ENCODE measurements around the gene NEURL1.
A peak's percentile ranks its signal among the peaks of the same experiment; 100 is the strongest.

The NEURL1 gene

DNA sequence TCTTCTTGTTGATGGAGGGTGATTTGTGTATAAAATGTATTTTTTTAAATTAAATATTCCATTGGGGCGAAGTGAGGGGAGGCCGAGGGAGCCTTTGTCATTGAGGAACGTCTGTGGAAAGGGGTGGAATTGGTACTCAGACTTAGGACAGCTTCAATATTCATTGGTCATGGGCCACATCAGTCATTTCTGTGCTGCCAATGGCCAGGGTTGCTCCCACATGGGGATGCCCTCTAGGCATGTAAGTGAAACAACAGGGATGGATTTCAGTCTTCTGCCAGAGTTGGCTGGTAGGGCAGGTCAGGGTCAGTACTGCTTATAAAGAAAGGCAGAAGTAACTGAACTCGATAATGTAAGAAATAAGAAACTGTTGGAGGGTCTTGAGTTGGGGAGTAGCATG lies 47.2 kb downstream of the NEURL1 start:
- peak in 1 of 2 experiments; percentile 49 for DNase-seq (ENCODE audit: low read depth in 1 of 2, low spot score in 1 of 2)
- in situ Hi-C loops (cut with HindIII; ENCODE audit: low pct_unique_long_range_greater_than_20kb, low sequenced_read_pairs) = no loop called here
- TF ChIP-seq JUND (IDR thresholded peaks at IDR 0.05; ENCODE audit: low read depth) = no peak

DNA sequence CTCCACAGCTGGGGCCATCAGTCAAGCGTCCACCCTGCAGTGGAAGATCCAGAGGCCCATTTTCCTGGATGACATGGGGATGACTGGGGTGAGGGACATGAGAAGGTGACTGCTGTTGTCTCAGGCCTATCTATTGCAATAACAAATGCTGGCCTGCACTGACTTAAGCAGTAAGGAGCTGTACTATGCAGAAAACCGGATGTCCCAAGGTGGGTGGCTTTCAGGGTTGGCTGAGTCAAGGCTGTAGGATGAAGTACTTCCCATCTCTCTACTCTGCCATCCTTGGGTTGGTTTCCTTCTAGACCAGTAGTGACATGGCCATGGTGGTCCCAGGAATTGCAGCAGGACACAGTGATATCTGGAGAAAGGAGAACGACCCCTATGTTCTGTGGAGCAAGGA lies 48.1 kb downstream of the NEURL1 start:
- in situ Hi-C loops (cut with HindIII; ENCODE audit: low pct_unique_long_range_greater_than_20kb, low sequenced_read_pairs) = no loop called here
- no peak for TF ChIP-seq JUND (IDR thresholded peaks at IDR 0.05; ENCODE audit: low read depth)

GRCh38 chr10:103542764-103543616 lies 49.5 kb downstream of the NEURL1 start:
- in situ Hi-C loops (cut with HindIII; ENCODE audit: low pct_unique_long_range_greater_than_20kb, low sequenced_read_pairs) = no loop called here
- DNase-seq (ENCODE audit: low read depth in 1 of 2, low spot score in 1 of 2) = peak in 1 of 2 experiments; percentile 19
- TF ChIP-seq JUND (IDR thresholded peaks at IDR 0.05; ENCODE audit: low read depth) = no peak

More for the DNA sequence above, 48.1 kb downstream of the NEURL1 start:
- DNase-seq (ENCODE audit: low read depth in 1 of 2, low spot score in 1 of 2) = no peak

- DNase-seq (ENCODE audit: low read depth in 1 of 2, low spot score in 1 of 2) = no peak
- in situ Hi-C loops (cut with HindIII; ENCODE audit: low pct_unique_long_range_greater_than_20kb, low sequenced_read_pairs) = no loop called here
- TF ChIP-seq JUND (IDR thresholded peaks at IDR 0.05; ENCODE audit: low read depth) = no peak
Observed at GRCh38 chr10:103543617-103544525, 50.4 kb downstream of the NEURL1 start.

DNA sequence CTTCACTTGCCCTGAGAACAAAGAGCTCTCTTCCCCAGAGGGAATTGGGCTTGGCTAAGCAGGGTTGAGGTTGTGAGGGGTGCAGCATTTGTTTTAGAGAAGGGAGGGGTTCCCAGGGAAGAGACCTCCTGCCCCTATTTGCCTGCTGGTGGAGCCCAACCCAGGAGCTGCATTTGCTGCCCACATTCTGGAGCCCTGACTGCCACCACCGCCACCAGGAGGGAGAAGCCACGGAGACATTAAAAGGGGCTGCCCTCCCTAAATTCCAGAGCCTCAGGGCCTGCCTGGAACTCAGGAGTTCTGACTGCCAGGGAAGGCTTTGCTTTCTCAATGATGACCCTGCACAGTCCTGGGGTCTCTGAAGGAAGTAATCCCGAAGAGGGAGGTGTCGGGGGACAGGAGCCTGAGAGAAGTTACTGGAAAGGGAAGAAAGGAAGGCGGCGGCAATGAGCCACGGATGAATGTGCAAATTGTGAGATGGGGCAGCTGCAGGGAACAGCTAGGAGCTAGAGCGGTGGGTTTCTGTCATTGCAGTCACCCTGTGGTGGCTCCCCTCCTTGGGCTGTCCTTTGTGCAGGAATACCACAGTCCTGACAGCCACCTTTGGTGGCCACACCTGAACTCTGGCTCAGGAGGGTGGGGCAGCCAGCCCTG lies 51.3 kb downstream of the NEURL1 start:
- in situ Hi-C loops (cut with HindIII; ENCODE audit: low pct_unique_long_range_greater_than_20kb, low sequenced_read_pairs) = no loop called here
- TF ChIP-seq JUND (IDR thresholded peaks at IDR 0.05; ENCODE audit: low read depth) = no peak
- DNase-seq (ENCODE audit: low read depth in 1 of 2, low spot score in 1 of 2) = no peak

DNA sequence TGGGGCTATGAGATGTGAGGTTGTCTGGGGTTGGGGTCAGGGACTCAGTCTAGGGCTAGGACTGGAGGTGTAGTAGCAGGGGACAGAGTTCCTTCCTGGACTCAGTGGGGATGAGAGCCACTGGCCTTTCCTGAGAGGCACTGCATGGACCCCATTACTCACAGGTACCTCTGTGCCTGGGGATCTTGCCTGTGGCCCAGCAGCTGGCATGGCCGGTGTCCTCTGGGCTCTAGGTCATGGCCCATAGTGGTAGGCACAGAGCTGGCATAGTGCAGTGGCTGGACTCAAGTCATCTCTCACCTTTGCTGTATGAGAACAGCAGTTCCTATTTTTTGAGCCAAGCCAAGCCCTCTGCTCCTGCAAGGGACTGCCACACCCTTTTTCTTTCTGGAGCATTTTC lies 51.9 kb downstream of the NEURL1 start:
- in situ Hi-C loops (cut with HindIII; ENCODE audit: low pct_unique_long_range_greater_than_20kb, low sequenced_read_pairs) = no loop called here
- DNase-seq (ENCODE audit: low read depth in 1 of 2, low spot score in 1 of 2) = no peak
- TF ChIP-seq JUND (IDR thresholded peaks at IDR 0.05; ENCODE audit: low read depth) = no peak

GRCh38 chr10:103545771-103546281 lies 52.3 kb downstream of the NEURL1 start:
- no peak for DNase-seq (ENCODE audit: low read depth in 1 of 2, low spot score in 1 of 2)
- in situ Hi-C loops (cut with HindIII; ENCODE audit: low pct_unique_long_range_greater_than_20kb, low sequenced_read_pairs) = no loop called here
- no peak for TF ChIP-seq JUND (IDR thresholded peaks at IDR 0.05; ENCODE audit: low read depth)

DNA sequence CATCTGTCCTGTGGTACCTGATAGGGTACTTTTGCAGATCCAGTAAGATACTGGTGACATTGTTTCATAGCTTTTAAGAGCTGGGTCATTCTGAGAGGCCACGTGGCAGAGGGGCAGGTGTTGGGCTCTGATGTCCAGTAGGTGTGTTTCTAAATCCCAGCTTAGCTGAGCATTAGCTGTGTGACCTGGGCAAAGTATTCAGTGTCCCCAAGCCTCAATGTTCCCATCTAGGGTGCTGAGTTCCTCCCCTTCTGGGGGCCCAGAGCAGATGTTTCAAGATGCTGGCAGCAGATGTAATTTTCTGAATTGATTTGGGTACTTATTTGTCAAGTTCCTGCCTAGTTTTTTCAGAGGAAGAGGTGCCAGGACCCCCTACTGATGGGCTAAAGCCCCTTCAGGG lies 52.9 kb downstream of the NEURL1 start:
- in situ Hi-C loops (cut with HindIII; ENCODE audit: low pct_unique_long_range_greater_than_20kb, low sequenced_read_pairs) = no loop called here
- DNase-seq (ENCODE audit: low read depth in 1 of 2, low spot score in 1 of 2) = no peak
- TF ChIP-seq JUND (IDR thresholded peaks at IDR 0.05; ENCODE audit: low read depth) = no peak

DNA sequence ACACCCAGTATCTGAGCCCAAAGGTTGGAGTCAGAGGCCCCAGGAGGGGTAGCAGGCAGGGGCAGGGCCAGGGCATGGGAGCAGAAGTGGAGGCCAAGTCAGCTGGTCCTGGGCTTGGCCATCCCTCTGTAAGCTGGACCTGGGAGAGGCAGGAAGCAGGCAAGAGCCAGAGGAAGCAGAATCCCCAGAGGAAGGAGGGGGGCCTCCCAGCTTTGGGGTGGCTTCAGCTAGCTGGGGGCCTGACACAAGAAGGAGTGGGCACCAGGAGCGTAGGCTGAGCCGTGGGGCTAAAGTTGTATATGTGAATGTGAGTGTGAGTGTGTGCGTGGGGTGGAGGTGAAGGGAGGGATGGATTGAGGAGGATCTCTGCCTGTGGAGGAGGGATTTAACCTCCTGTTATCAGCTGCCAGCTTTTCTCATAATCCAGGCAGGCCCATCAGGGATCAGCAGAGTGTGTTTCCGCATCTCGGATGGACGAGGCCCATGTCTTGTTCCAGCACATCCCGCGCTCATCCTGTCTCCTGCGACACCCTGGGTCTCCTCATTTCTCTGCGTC lies 54.0 kb downstream of the NEURL1 start:
- in situ Hi-C loops (cut with HindIII; ENCODE audit: low pct_unique_long_range_greater_than_20kb, low sequenced_read_pairs) = no loop called here
- no peak for TF ChIP-seq JUND (IDR thresholded peaks at IDR 0.05; ENCODE audit: low read depth)
- no peak for DNase-seq (ENCODE audit: low read depth in 1 of 2, low spot score in 1 of 2)

- in situ Hi-C loops (cut with HindIII; ENCODE audit: low pct_unique_long_range_greater_than_20kb, low sequenced_read_pairs) = no loop called here
Observed at GRCh38 chr10:103548006-103548405, 54.5 kb downstream of the NEURL1 start.

DNA sequence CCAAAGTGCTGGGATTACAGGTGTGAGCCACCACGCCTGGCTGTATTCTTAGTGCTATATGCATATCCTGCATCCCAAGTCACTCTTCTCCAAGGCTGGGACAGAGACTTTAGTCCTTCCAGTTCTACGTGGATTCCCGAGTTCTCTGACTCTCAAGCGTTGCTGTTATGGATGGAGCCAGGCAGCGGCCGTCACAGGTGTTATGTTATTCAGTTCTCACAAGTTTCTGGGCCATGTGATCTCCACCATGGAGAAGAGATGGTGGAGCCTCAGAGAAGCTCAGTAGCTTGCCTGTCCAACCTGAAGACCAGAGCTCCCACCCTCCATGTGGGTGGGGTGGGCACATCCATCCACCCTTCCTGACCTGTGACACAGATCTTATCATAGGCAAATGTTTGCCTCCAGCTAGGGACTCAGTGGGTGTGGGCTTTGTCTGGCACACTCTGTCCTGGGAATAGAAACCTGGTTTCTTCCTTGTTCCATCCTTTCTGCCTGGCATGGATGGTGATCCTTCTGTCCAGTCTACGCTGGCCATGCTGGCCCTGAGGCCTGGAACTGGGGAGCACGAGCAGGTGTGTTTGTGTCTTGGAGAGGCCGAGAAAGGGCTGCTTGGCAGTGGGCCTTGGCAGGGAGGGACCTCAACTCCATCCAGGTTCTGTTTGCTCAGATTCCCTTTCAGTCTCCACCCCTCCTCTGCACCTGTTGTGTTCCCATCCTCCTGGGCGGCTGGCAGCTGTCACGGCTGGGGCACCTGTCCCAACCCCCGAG lies 55.3 kb downstream of the NEURL1 start:
- no peak for TF ChIP-seq JUND (IDR thresholded peaks at IDR 0.05; ENCODE audit: low read depth)
- in situ Hi-C loops (cut with HindIII; ENCODE audit: low pct_unique_long_range_greater_than_20kb, low sequenced_read_pairs) = no loop called here
- DNase-seq (ENCODE audit: low read depth in 1 of 2, low spot score in 1 of 2) = no peak

More at GRCh38 chr10:103548006-103548405, 54.5 kb downstream of the NEURL1 start:
- TF ChIP-seq JUND (IDR thresholded peaks at IDR 0.05; ENCODE audit: low read depth) = no peak
- no peak for DNase-seq (ENCODE audit: low read depth in 1 of 2, low spot score in 1 of 2)
